ENCODE results near the gene DPP6. TPM values are rescaled to one million over a fixed set of nuclear protein-coding genes. Genes with fewer than 3 reads are reported as not detected.

Gene DPP6
- total and polyA plus RNA-seq, 2 donors (not counting 1 experiment from before 2014, with no cell fraction given), result not detected

- ChIA-PET POLR2A (no interaction called here), CTCF (no interaction called here)
- WGBS (ENCODE audit: insufficient coverage), result no CpG with 5 or more reads among the region's 3 CpGs
- Histone ChIP-seq H3K9ac (ENCODE audit: low read length) (no peak overlapping the region), H3K79me2 (ENCODE audit: control insufficient read depth, insufficient read depth, low read length) (no peaks in the 10 kb centered on the region), H3K36me3 (replicated peaks in 1 of 2; ENCODE audit: control extremely low read depth in 1 of 2, control insufficient read depth in 1 of 2, extremely low read depth in 1 of 2, insufficient read depth in 2 of 2, low read length in 1 of 2) (no peaks in the 10 kb centered on the region), H3K27ac (ENCODE audit: low read length in 2 of 2) (no peak overlapping the region), H3K27me3 (replicated peaks in 1 of 4; ENCODE audit: control extremely low read depth in 1 of 4, control insufficient read depth in 3 of 4, insufficient read depth in 4 of 4, low read length in 3 of 4) (no peaks in the 10 kb centered on the region), H3K4me2 (replicated peaks; ENCODE audit: low read depth, low read length, poor library complexity, severe bottlenecking) (no peak overlapping the region), H2AFZ (ENCODE audit: insufficient read depth, low read depth, low read length, poor library complexity, severe bottlenecking) (no peak overlapping the region), H4K20me1 (ENCODE audit: control insufficient read depth, insufficient read depth, low read length, poor library complexity, severe bottlenecking) (no peaks in the 10 kb centered on the region), H3K4me1 (ENCODE audit: control insufficient read depth in 2 of 2, insufficient read depth in 2 of 2, low read length in 2 of 2) (no peaks in the 10 kb centered on the region), H3K4me3 (ENCODE audit: control extremely low read depth in 1 of 5, extremely low read depth in 1 of 5, insufficient read depth in 1 of 5, low read depth in 2 of 5, low read length in 4 of 5) (no peak overlapping the region), H3K9me3 (ENCODE audit: control extremely low read depth in 1 of 3, control insufficient read depth in 2 of 3, insufficient read depth in 1 of 3, low read length in 2 of 3) (peaks cover 0 to 3% (median 0%) of the 10 kb centered on the region in 3 donors)
- TF ChIP-seq EZH2 (IDR thresholded peaks at IDR 0.05; ENCODE audit: borderline replicate concordance, insufficient read depth, low read depth, low read length, poor library complexity, severe bottlenecking) (no peak), CTCF (IDR thresholded peaks at IDR 0.05) (no peak)
- peaks cover 2% of the 10 kb centered on the region for H3K9me3 Mint-ChIP-seq (ENCODE audit: insufficient read depth)
- ATAC-seq (ENCODE audit: low read depth), result no peak
- no peak overlapping the region for H3K27ac Mint-ChIP-seq
- H3K27me3 Mint-ChIP-seq, result no peaks in the 10 kb centered on the region
- intact Hi-C loops (cut with micrococcal nuclease), result no loop called here
- no peaks in the 10 kb centered on the region for H3K4me1 Mint-ChIP-seq
- DNase-seq, result no peak
- H3K4me3 Mint-ChIP-seq, result no peak overlapping the region
These were observed 457.0 kb downstream of the DPP6 start for GRCh38 chr7:154509192-154509591.

GRCh38 chr7:154512121-154512833 lies 460.1 kb downstream of the DPP6 start:
- intact Hi-C loops (cut with micrococcal nuclease), result no loop called here
- no peak overlapping the region for H2AFZ ChIP-seq (ENCODE audit: insufficient read depth, low read depth, low read length, poor library complexity, severe bottlenecking)
- no CpG with 5 or more reads among the region's 7 CpGs for WGBS (ENCODE audit: insufficient coverage)

More at GRCh38 chr7:154512121-154512833, 460.1 kb downstream of the DPP6 start:
- Histone ChIP-seq H3K4me1 (ENCODE audit: control insufficient read depth in 2 of 2, insufficient read depth in 2 of 2, low read length in 2 of 2) (no peaks in the 10 kb centered on the region), H3K27ac (ENCODE audit: low read length in 2 of 2) (no peak overlapping the region), H3K4me2 (replicated peaks; ENCODE audit: low read depth, low read length, poor library complexity, severe bottlenecking) (no peak overlapping the region), H3K9ac (ENCODE audit: low read length) (no peak overlapping the region), H3K79me2 (ENCODE audit: control insufficient read depth, insufficient read depth, low read length) (no peaks in the 10 kb centered on the region), H3K27me3 (replicated peaks in 1 of 4; ENCODE audit: control extremely low read depth in 1 of 4, control insufficient read depth in 3 of 4, insufficient read depth in 4 of 4, low read length in 3 of 4) (no peaks in the 10 kb centered on the region), H4K20me1 (ENCODE audit: control insufficient read depth, insufficient read depth, low read length, poor library complexity, severe bottlenecking) (no peaks in the 10 kb centered on the region), H3K9me3 (ENCODE audit: control extremely low read depth in 1 of 3, control insufficient read depth in 2 of 3, insufficient read depth in 1 of 3, low read length in 2 of 3) (peaks cover 0 to 10% (median 0%) of the 10 kb centered on the region in 3 donors), H3K36me3 (replicated peaks in 1 of 2; ENCODE audit: control extremely low read depth in 1 of 2, control insufficient read depth in 1 of 2, extremely low read depth in 1 of 2, insufficient read depth in 2 of 2, low read length in 1 of 2) (no peaks in the 10 kb centered on the region), H3K4me3 (ENCODE audit: control extremely low read depth in 1 of 5, extremely low read depth in 1 of 5, insufficient read depth in 1 of 5, low read depth in 2 of 5, low read length in 4 of 5) (no peak overlapping the region)
- TF ChIP-seq CTCF (IDR thresholded peaks at IDR 0.05) (no peak), EZH2 (IDR thresholded peaks at IDR 0.05; ENCODE audit: borderline replicate concordance, insufficient read depth, low read depth, low read length, poor library complexity, severe bottlenecking) (no peak)
- DNase-seq (no peak), ATAC-seq (ENCODE audit: low read depth) (no peak)
- H3K9me3 Mint-ChIP-seq (ENCODE audit: insufficient read depth), result peaks cover 2% of the 10 kb centered on the region
- no peaks in the 10 kb centered on the region for H3K4me1 Mint-ChIP-seq
- H3K4me3 Mint-ChIP-seq, result no peak overlapping the region
- H3K27me3 Mint-ChIP-seq, result no peaks in the 10 kb centered on the region
- ChIA-PET CTCF (no interaction called here), POLR2A (no interaction called here)
- H3K27ac Mint-ChIP-seq, result no peak overlapping the region

Measured in B cell (primary cell).